ENCODE data around the gene RNF17. TPM values are rescaled to one million over a fixed set of nuclear protein-coding genes. Genes with fewer than 3 reads are reported as not detected.

RNF17 gene
- total and polyA plus RNA-seq, 2 of the 8 experiments (the other 6 are each of a cell fraction or from before 2014, with no cell fraction given), result not detected

DNA sequence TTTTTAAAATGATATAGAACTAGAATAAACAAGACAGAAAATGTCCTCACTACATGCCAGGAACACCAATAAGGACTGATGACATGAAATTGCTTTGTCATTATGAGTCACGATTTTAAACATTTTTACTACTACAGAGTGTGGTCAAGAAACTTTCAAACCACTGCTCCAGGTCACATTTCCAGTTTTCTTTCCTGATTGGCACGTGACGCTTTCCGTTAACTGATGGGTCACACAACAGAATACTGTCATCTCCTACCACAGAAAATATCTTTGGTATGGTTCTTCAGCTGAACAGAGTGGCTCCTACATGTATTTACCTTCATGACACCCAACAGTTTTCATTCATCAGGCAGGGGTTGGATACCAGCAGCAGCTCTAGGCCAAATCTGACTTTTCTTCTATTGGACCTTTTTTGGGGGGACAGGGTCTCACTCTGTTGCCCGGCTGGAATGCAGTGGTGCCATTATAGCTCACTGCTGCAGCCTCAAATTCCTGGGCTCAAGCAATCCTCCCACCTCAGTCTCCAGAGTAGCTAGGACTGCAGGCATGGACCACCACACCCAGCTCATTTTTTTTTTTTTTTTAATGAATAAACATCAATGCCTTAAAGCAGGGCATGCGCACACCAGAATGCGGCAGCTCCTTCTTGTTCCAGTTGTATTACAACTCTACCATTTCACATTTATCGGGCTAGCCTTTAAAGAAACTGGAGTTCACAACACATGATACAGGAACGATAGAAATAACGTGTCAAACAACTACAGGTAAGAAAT lies 147.4 kb downstream of the RNF17 start:
- no peak for DNase-seq (ENCODE audit: low read depth in 1 of 2, low spot score in 2 of 2)
- FAIRE-seq, result no peak
- TF ChIP-seq EGR1 (IDR thresholded peaks at IDR 0.05; ENCODE audit: borderline replicate concordance, low read depth, low read length) (no peak), FOSL1 (IDR thresholded peaks at IDR 0.05; ENCODE audit: insufficient read depth, low read depth, low read length) (no peak), RBBP5 (IDR thresholded peaks at IDR 0.05; ENCODE audit: borderline replicate concordance, low read depth, low read length) (no peak), MAFK (IDR thresholded peaks at IDR 0.05; ENCODE audit: low read depth, low read length) (no peak)

More for the DNA sequence above, 147.4 kb downstream of the RNF17 start:
- no peak overlapping the region for H2BK5ac ChIP-seq (ENCODE audit: low read depth, low read length)
- H3K23me2 ChIP-seq (ENCODE audit: low read depth, low read length), result no peaks in the 10 kb centered on the region
- no peaks in the 10 kb centered on the region for H3K4me1 ChIP-seq (replicated peaks in 1 of 4; ENCODE audit: control insufficient read depth in 3 of 4, insufficient read depth in 4 of 4, low read length in 3 of 4)
- no peaks in the 10 kb centered on the region for H3K27me3 ChIP-seq (replicated peaks in 1 of 4; ENCODE audit: control insufficient read depth in 3 of 4, extremely low read depth in 1 of 4, insufficient read depth in 3 of 4, low read length in 3 of 4)
- no peaks in the 10 kb centered on the region for H3K9me3 ChIP-seq (ENCODE audit: insufficient read depth in 2 of 2, low read depth in 1 of 2, low read length in 1 of 2)
- H3K14ac ChIP-seq (ENCODE audit: insufficient read length), result no peak overlapping the region
- H3K79me1 ChIP-seq (ENCODE audit: low read depth, low read length), result peaks cover 5% of the 10 kb centered on the region; the same call in 1 of the 2 replicates
- no peak overlapping the region for H3K4ac ChIP-seq (replicated peaks; ENCODE audit: insufficient read length, low read depth, low read length)
- no peak overlapping the region for H2BK20ac ChIP-seq (ENCODE audit: low read length)
- H4K5ac ChIP-seq (ENCODE audit: insufficient read length, low read depth, low read length), result no peak overlapping the region
- H3K79me2 ChIP-seq (ENCODE audit: control insufficient read depth in 1 of 2, insufficient read depth in 2 of 2, low read length in 2 of 2), result peaks cover 0 to 30% of the 10 kb centered on the region in 2 experiments; a peak in 2 of 4 replicates
- H3K56ac ChIP-seq (replicated peaks; ENCODE audit: insufficient read length, low read depth, low read length), result no peak overlapping the region
- H2AK5ac ChIP-seq (ENCODE audit: low read depth, low read length), result no peak overlapping the region
- no peak overlapping the region for H2BK12ac ChIP-seq (ENCODE audit: low read depth, low read length)
- H3K18ac ChIP-seq (ENCODE audit: extremely low read depth, low read length), result no peak overlapping the region
- H3K4me2 ChIP-seq (ENCODE audit: insufficient read depth in 1 of 2, low read depth in 2 of 2, low read length in 2 of 2), result no peak overlapping the region
- H4K8ac ChIP-seq (ENCODE audit: extremely low read depth, insufficient read depth, low read length), result no peak overlapping the region
- no peak overlapping the region for H3K4me3 ChIP-seq (ENCODE audit: extremely low read depth in 1 of 4, insufficient read depth in 2 of 4, low read depth in 3 of 4, low read length in 4 of 4)
- no peak overlapping the region for H3K9ac ChIP-seq (replicated peaks in 1 of 4; ENCODE audit: extremely low read depth in 1 of 4, low read depth in 3 of 4, low read length in 3 of 4)
- H4K20me1 ChIP-seq (replicated peaks in 1 of 2; ENCODE audit: control insufficient read depth in 1 of 2, insufficient read depth in 2 of 2, low read length in 2 of 2), result peaks cover 0 to 4% of the 10 kb centered on the region in 2 experiments
- H4K91ac ChIP-seq (replicated peaks; ENCODE audit: insufficient read length, low read length), result no peak overlapping the region
- H2BK120ac ChIP-seq (replicated peaks; ENCODE audit: low read depth, low read length), result no peak overlapping the region
- 86% methylated on average over 10 of the region's 10 CpGs; no CpG with 5 or more reads in 1 of the 2 experiments for WGBS, 2 experiments (ENCODE audit: extremely low coverage in 1 of 2, insufficient coverage in 1 of 2, insufficient read length in 1 of 2, insufficient replicate concordance in 2 of 2, low coverage in 1 of 2, low lambda C conversion rate in 2 of 2, missing lambda C conversion rate in 1 of 2)
- H3K36me3 ChIP-seq (ENCODE audit: control insufficient read depth in 2 of 4, insufficient read depth in 4 of 4, low read length in 3 of 4), result peaks cover 2 to 34% (median 24%) of the 10 kb centered on the region in 4 experiments; a peak in 7 of 8 replicates
- CTCF ChIA-PET (ENCODE audit: partially characterized antibody), result no interaction called here
- no peak overlapping the region for H2BK15ac ChIP-seq (ENCODE audit: low read length)
- POLR2A ChIA-PET (ENCODE audit: partially characterized antibody), result interaction anchor here (0.9 kb wide), 1 partner anchor 11 kb away, joined by 6 read pairs; a partner anchor contains a TSS
- no peak overlapping the region for H2AFZ ChIP-seq (ENCODE audit: low read length)
- H3K27ac ChIP-seq (ENCODE audit: low read depth, low read length), result no peak overlapping the region
- H3K23ac ChIP-seq (ENCODE audit: insufficient read length), result no peak overlapping the region
